SU-DHL-6 (cell line): ENCODE results near the gene KDELR3.

Experiments
- H2AFZ ChIP-seq: fragments of 200-600 bp; sonication (generic); 2 replicates; pipeline ENCODE4 v1.6.1; 2014; ENCODE audit warnings: low read depth, mild to moderate bottlenecking, moderate library complexity, mixed read lengths, antibody characterized with exemption, low read length; ENCODE audit not compliant: severe bottlenecking
- H3F3A ChIP-seq: fragments of 200-600 bp; shearing (Covaris generic); 2 replicates; pipeline ENCODE4 v1.6.0; 2016; ENCODE audit warnings: antibody characterized with exemption, mild to moderate bottlenecking; ENCODE audit not compliant: insufficient read depth
- H3K27ac ChIP-seq: fragments of 200-600 bp; sonication (generic); 2 replicates; pipeline ENCODE4 v1.5.1; 2016; ENCODE audit warnings: low read depth, mild to moderate bottlenecking, low read length, moderate library complexity, mixed read lengths
- H3K27me3 ChIP-seq: fragments of 200-600 bp; sonication (generic), shearing (Covaris generic); 2 replicates; pipeline ENCODE4 v1.6.0; 2014; ENCODE audit warnings: mild to moderate bottlenecking, low read length
- H3K36me3 ChIP-seq: fragments of 200-600 bp; sonication (generic); 2 replicates; pipeline ENCODE4 v1.6.1; 2014; ENCODE audit warnings: mild to moderate bottlenecking, low read length, mixed read lengths
- H3K4me2 ChIP-seq: fragments of 300-600, 200-600 bp; shearing (Covaris generic), sonication (generic); 2 replicates; pipeline ENCODE4 v1.6.0; 2014; ENCODE audit warnings: low read length, low read depth, mild to moderate bottlenecking; ENCODE audit not compliant: poor library complexity, severe bottlenecking
- H3K4me3 ChIP-seq: fragments of 200-600 bp; sonication (generic); 2 replicates; pipeline ENCODE4 v1.5.1; 2014; ENCODE audit warnings: antibody characterized with exemption, low read length, mild to moderate bottlenecking, mixed read lengths; ENCODE audit not compliant: insufficient read depth, poor library complexity, severe bottlenecking
- H3K79me2 ChIP-seq: fragments of 200-600 bp; sonication (generic); 2 replicates; pipeline ENCODE4 v1.6.1; 2014; ENCODE audit warnings: mild to moderate bottlenecking, low read length, moderate library complexity; ENCODE audit not compliant: insufficient read depth
- H3K9ac ChIP-seq: fragments of 200-600 bp; sonication (generic); 2 replicates; pipeline ENCODE4 v1.7.0; 2014; ENCODE audit warnings: mild to moderate bottlenecking, low read length
- H3K9me2 ChIP-seq: fragments of 200-600 bp; sonication (generic); replicated peaks from 2 replicates; pipeline ENCODE4 v1.6.1; 2014; ENCODE audit warnings: low read length; ENCODE audit not compliant: insufficient read depth
- H3K9me3 ChIP-seq: fragments of 200-600 bp; sonication (generic); 2 replicates; pipeline ENCODE4 v1.6.1; 2014; ENCODE audit warnings: low read length, mixed read lengths; ENCODE audit not compliant: insufficient read depth
- H4K20me1 ChIP-seq: fragments of 200-600 bp; sonication (generic); 2 replicates; pipeline ENCODE4 v1.6.1; 2014; ENCODE audit warnings: low read depth, mild to moderate bottlenecking, antibody characterized with exemption, low read length, moderate library complexity, mixed read lengths
- CTCF ChIP-seq: fragments of 200-600 bp; sonication (generic); IDR thresholded peaks from one replicate; pipeline ENCODE4 v1.5.1; 2017; ENCODE audit warnings: antibody characterized with exemption, mild to moderate bottlenecking, low read length, moderate library complexity; ENCODE audit not compliant: insufficient read depth, poor library complexity, severe bottlenecking
- EZH2phosphoT487 ChIP-seq: fragments of 200-600 bp; sonication (generic), shearing (Covaris generic); conservative IDR thresholded peaks from 2 replicates; pipeline ENCODE4 v1.6.1; 2018; ENCODE audit warnings: mild to moderate bottlenecking, antibody characterized with exemption, low read length, moderate library complexity, mixed read lengths

The KDELR3 gene

GRCh38 chr22:38467904-38468442 is at the start of gene KDELR3:
KDELR3 (plus strand) TSS chr22:38468096; CDS start chr22:38468234, 138 bp downstream.
- Histone ChIP-seq H4K20me1 (no peaks in the 10 kb centered on the region), H3K4me3 (no peak within 1 kb of the TSS), H3K27me3 (no peaks in the 10 kb centered on the region), H3K4me2 (no peak within 1 kb of the TSS), H3K9me2 (no peaks in the 10 kb centered on the region), H2AFZ (no peak within 1 kb of the TSS), H3K36me3 (no peaks in the 10 kb centered on the region), H3K9me3 (no peaks in the 10 kb centered on the region), H3K27ac (no peak within 1 kb of the TSS), H3F3A (no peaks in the 10 kb centered on the region), H3K79me2 (no peaks in the 10 kb centered on the region), H3K9ac (no peak within 1 kb of the TSS)
- TF ChIP-seq EZH2phosphoT487 (no peak), CTCF (no peak)

DNA sequence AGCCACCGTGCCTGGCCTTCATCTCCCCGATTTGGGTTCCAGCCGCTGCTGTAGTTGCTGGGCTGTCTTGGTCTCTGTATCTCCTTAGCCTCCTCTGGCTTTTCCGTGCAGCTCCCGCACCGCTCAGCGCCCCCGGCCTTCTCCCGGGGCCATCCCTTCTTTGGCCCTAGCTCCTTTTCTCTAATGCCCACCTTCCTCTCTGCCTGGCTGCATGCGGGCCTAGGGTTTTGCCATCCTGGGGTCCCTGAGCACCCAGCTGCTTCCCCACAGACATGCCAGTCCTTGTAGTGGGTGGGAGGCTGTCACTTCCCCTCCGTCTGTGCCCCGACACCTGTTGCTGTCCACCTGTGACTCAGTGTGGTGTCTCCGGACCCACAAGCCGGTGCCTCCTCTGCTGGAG is 49.3 kb upstream of the KDELR3 start:
- Histone ChIP-seq H3K9ac (no peak overlapping the region), H3K27ac (no peak overlapping the region), H3K9me3 (no peaks in the 10 kb centered on the region), H3K9me2 (no peaks in the 10 kb centered on the region), H3K4me2 (no peak overlapping the region), H3K4me3 (no peak overlapping the region), H3K79me2 (no peaks in the 10 kb centered on the region), H4K20me1 (no peaks in the 10 kb centered on the region), H3K36me3 (no peaks in the 10 kb centered on the region), H3F3A (no peaks in the 10 kb centered on the region), H3K27me3 (no peaks in the 10 kb centered on the region), H2AFZ (no peak overlapping the region)
- no peak for TF ChIP-seq EZH2phosphoT487
- TF ChIP-seq CTCF, result no peak

DNA sequence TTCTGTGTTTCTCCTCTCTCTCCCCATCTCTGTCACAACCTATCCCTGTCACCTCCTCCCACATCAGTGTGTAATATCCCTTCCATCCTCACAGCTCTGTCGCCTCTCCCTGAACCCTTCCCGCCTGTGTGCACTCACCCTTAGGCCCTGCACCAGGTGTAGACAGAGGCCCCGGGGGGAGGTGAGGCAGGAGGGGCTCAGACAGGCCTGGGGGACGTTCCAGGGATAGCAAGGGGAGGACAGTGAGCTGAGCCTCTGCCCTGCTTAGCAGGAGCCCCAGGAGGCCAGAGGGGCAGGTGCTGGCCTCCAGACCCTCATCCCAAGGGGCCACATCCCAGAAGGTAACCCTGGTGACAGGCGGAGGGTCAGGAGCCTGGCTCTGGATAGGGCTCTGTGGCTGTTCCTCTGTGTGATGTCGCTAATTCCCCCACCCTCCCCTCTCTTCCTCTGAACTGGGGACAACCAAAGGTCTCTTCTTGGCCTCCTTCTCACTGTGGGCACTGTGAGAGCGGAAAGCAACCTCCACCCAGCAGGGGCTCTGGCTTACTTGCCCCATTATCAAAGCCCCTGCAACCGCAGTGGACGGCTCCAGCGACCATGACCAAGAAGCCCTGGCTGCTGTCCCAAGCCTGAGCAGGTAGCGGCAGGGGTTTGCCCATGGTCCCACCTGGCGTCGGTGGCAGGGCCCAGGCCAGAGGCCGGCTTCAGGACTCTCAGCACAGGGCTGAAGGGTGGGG is 48.6 kb upstream of the KDELR3 start:
- Histone ChIP-seq H3K27me3 (no peaks in the 10 kb centered on the region), H3K9me2 (no peaks in the 10 kb centered on the region), H2AFZ (no peak overlapping the region), H3K9ac (no peak overlapping the region), H3K9me3 (no peaks in the 10 kb centered on the region), H3K79me2 (no peaks in the 10 kb centered on the region), H3K27ac (no peak overlapping the region), H3K4me3 (no peak overlapping the region), H4K20me1 (no peaks in the 10 kb centered on the region), H3K36me3 (no peaks in the 10 kb centered on the region), H3F3A (no peaks in the 10 kb centered on the region), H3K4me2 (no peak overlapping the region)
- TF ChIP-seq CTCF (no peak), EZH2phosphoT487 (no peak)
